Suprapubic skin (tissue), 3 donors: ENCODE results near the gene ZDHHC14.

Source experiments
- CTCF ChIP-seq, 2 donors: fragments of 200-600 bp in 1 of 2; fragments of 450-650 bp in 1 of 2; sonication (generic) in 1 of 2; IDR thresholded peaks; one replicate each; pipeline ENCODE4 v1.5.1; 2016 to 2019; ENCODE audit warnings: antibody characterized with exemption in 2 of 2, mild to moderate bottlenecking in 1 of 2, moderate library complexity in 1 of 2
- POLR2AphosphoS5 ChIP-seq, 3 donors: sonication (generic); formaldehyde crosslinking; IDR thresholded peaks; one replicate each; pipeline ENCODE4 v1.6.1; 2017; ENCODE audit warnings: antibody characterized with exemption in 3 of 3

- TF ChIP-seq POLR2AphosphoS5 (IDR thresholded peaks at IDR 0.05) = no peak
- TF ChIP-seq CTCF (IDR thresholded peaks at IDR 0.05) = no peak
Observed at GRCh38 chr6:157400676-157401075, 19.7 kb downstream of the ZDHHC14 start.
